ENCODE results near the gene SIGLEC6. TPM values are rescaled to one million over a fixed set of nuclear protein-coding genes. Genes with fewer than 3 reads are reported as not detected.

The SIGLEC6 gene
- total RNA-seq, 4 donors from 2014 or later: 7.1 TPM; not detected in 3

GRCh38 chr19:51548213-51548651, 16.8 kb upstream of the SIGLEC6 start:
- 64 to 69% methylated on average over 4 to 5 of the region's 5 CpGs for WGBS, 2 donors
- no peak overlapping the region for H3K4me3 ChIP-seq
- intact Hi-C loops (cut with DNase I): no loop called here
- no peaks in the 10 kb centered on the region for H3K4me1 ChIP-seq
- no peaks in the 10 kb centered on the region for H3K36me3 ChIP-seq
- TF ChIP-seq, protein P1, sequence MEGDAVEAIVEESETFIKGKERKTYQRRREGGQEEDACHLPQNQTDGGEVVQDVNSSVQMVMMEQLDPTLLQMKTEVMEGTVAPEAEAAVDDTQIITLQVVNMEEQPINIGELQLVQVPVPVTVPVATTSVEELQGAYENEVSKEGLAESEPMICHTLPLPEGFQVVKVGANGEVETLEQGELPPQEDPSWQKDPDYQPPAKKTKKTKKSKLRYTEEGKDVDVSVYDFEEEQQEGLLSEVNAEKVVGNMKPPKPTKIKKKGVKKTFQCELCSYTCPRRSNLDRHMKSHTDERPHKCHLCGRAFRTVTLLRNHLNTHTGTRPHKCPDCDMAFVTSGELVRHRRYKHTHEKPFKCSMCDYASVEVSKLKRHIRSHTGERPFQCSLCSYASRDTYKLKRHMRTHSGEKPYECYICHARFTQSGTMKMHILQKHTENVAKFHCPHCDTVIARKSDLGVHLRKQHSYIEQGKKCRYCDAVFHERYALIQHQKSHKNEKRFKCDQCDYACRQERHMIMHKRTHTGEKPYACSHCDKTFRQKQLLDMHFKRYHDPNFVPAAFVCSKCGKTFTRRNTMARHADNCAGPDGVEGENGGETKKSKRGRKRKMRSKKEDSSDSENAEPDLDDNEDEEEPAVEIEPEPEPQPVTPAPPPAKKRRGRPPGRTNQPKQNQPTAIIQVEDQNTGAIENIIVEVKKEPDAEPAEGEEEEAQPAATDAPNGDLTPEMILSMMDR (IDR thresholded peaks at IDR 0.05): no peak
- TF ChIP-seq POLR2A (IDR thresholded peaks at IDR 0.05): no peak
- no peak overlapping the region for H3K27ac ChIP-seq
- no peak for DNase-seq
- peaks cover 0 to 62% (median 0%) of the 10 kb centered on the region in 4 donors for H3K27me3 ChIP-seq
- H3K9me3 ChIP-seq: no peaks in the 10 kb centered on the region

- H3K4me3 ChIP-seq: no peak overlapping the region
- intact Hi-C loops (cut with DNase I): no loop called here
- H3K9me3 ChIP-seq: no peaks in the 10 kb centered on the region
- no peaks in the 10 kb centered on the region for H3K36me3 ChIP-seq
- no peak for DNase-seq
- TF ChIP-seq POLR2A (IDR thresholded peaks at IDR 0.05): no peak
- TF ChIP-seq, protein P1 (IDR thresholded peaks at IDR 0.05): no peak
- H3K27me3 ChIP-seq: peaks cover 0 to 68% (median 0%) of the 10 kb centered on the region in 4 donors
- WGBS, 2 donors: 33 to 34% methylated on average over 6 to 7 of the region's 7 CpGs
- H3K27ac ChIP-seq: no peak overlapping the region
- H3K4me1 ChIP-seq: no peaks in the 10 kb centered on the region
These were observed 16.1 kb upstream of the SIGLEC6 start for GRCh38 chr19:51547397-51548212.

DNA sequence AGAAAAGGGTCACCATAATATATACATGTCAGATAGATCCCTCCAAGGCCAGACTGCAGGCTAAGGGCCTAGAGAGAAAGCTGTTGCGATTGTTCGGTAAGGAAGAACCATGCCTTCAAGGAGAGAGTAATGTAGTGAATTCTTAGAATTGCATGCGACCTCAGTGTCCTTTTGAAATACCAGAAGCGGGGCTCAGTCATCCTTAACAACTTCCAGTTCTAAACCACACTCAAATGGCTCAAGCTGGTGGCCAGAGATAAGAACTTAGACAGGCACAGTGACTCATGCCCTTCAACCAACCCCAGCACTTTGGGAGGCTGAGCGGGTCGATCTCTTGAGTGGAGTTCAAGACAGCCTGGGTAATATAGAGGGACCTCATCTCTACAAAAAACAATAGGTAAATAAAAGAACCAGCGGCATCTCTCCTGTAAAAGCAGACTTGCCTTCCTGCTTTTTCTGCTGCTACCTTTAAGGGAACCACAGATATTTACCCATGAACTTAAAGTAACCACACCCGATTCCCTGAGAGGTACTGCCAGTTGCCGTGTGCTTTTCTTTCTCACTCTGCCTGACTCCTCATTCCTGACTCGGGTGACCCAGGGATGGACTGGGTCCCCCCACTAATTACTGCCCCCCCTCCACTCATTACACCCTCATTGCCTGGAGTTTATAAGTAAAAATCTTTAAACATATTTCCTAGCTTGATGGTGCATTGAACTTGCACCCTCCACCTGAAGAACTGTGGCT, 15.4 kb upstream of the SIGLEC6 start:
- intact Hi-C loops (cut with DNase I): no loop called here
- no peaks in the 10 kb centered on the region for H3K36me3 ChIP-seq

GRCh38 chr19:51546107-51546649, 14.7 kb upstream of the SIGLEC6 start:
- intact Hi-C loops (cut with DNase I): no loop called here
- DNase-seq: no peak
- 50 to 57% methylated on average over 4 to 5 of the region's 5 CpGs for WGBS, 2 donors

More for the DNA sequence above, 15.4 kb upstream of the SIGLEC6 start:
- no peak for DNase-seq
- TF ChIP-seq POLR2A (IDR thresholded peaks at IDR 0.05): no peak
- TF ChIP-seq, protein P1 (IDR thresholded peaks at IDR 0.05): no peak
- Histone ChIP-seq H3K4me3 (no peak overlapping the region), H3K4me1 (no peaks in the 10 kb centered on the region), H3K27me3 (peaks cover 0 to 65% (median 0%) of the 10 kb centered on the region in 4 donors), H3K27ac (no peak overlapping the region), H3K9me3 (no peaks in the 10 kb centered on the region)
- 45 to 51% methylated on average over 9 to 10 of the region's 10 CpGs for WGBS, 2 donors

More at GRCh38 chr19:51546107-51546649, 14.7 kb upstream of the SIGLEC6 start:
- H3K27me3 ChIP-seq: peaks cover 0 to 60% (median 0%) of the 10 kb centered on the region in 4 donors
- H3K4me3 ChIP-seq: no peak overlapping the region
- no peak overlapping the region for H3K27ac ChIP-seq
- H3K36me3 ChIP-seq: no peaks in the 10 kb centered on the region
- no peak for TF ChIP-seq POLR2A (IDR thresholded peaks at IDR 0.05)
- TF ChIP-seq, protein P1 (IDR thresholded peaks at IDR 0.05): no peak
- H3K9me3 ChIP-seq: no peaks in the 10 kb centered on the region
- no peaks in the 10 kb centered on the region for H3K4me1 ChIP-seq

Measured in esophagus squamous epithelium (tissue), 5 donors.